NOMO-1 (cell line): ENCODE data around the gene DDX39A.
"Not testable (repeated sequence)": the region's sequence is repeated elsewhere in the genome, so short reads cannot be mapped to it uniquely, and the experiment has no call there.

Experiments used
- DNase-seq, 2 experiments: peaks; one replicate each; lab custom pipeline; 2025; ENCODE audit not compliant: unreplicated experiment in 2 of 2; lab: John Stamatoyannopoulos, UW

Gene DDX39A

GRCh38 chr19:14409146-14410023 is 9.8 kb downstream of the DDX39A start:
- no peak for DNase-seq

- no peak for DNase-seq
Measured at GRCh38 chr19:14408491-14409145, 10.5 kb downstream of the DDX39A start.

GRCh38 chr19:14407605-14408484 is 11.3 kb downstream of the DDX39A start:
- DNase-seq = no peak

- DNase-seq = no peak
Measured at GRCh38 chr19:14406645-14407401, 12.3 kb downstream of the DDX39A start.

- DNase-seq = peak; percentile 74 to 86
Measured at GRCh38 chr19:14405758-14406644, 13.1 kb downstream of the DDX39A start.

GRCh38 chr19:14405380-14405757 is 13.8 kb downstream of the DDX39A start:
- DNase-seq = no peak

- DNase-seq = no peak
Measured at GRCh38 chr19:14404312-14404711, 14.8 kb downstream of the DDX39A start.

GRCh38 chr19:14403145-14403930 is 15.8 kb downstream of the DDX39A start:
- not testable (repeated sequence) for DNase-seq

GRCh38 chr19:14402332-14403144 is 16.6 kb downstream of the DDX39A start:
- no peak for DNase-seq

- no peak for DNase-seq
Measured at GRCh38 chr19:14401468-14402195, 17.5 kb downstream of the DDX39A start.

- DNase-seq = no peak
Measured at GRCh38 chr19:14400951-14401431, 18.1 kb downstream of the DDX39A start.

GRCh38 chr19:14397168-14397567 is 22.0 kb downstream of the DDX39A start:
- DNase-seq = not testable (repeated sequence)

GRCh38 chr19:14396730-14397129 is 22.4 kb downstream of the DDX39A start:
- not testable (repeated sequence) for DNase-seq

GRCh38 chr19:14395710-14396336 is 23.3 kb downstream of the DDX39A start:
- DNase-seq = peak in 1 of 2 experiments; percentile 7

GRCh38 chr19:14395262-14395661 is 23.9 kb downstream of the DDX39A start:
- DNase-seq = no peak

- DNase-seq = no peak
Measured at GRCh38 chr19:14394167-14394566, 25.0 kb downstream of the DDX39A start.
